ENCODE data around the gene CRACR2A. TPM values are rescaled to one million over a fixed set of nuclear protein-coding genes. Genes with fewer than 3 reads are reported as not detected.

The CRACR2A gene
- total and polyA plus RNA-seq, 10 of the 15 experiments (the other 5 are each of a cell fraction or from before 2014, with no cell fraction given), result 2.1 to 18.0 (median 13.2) TPM

DNA sequence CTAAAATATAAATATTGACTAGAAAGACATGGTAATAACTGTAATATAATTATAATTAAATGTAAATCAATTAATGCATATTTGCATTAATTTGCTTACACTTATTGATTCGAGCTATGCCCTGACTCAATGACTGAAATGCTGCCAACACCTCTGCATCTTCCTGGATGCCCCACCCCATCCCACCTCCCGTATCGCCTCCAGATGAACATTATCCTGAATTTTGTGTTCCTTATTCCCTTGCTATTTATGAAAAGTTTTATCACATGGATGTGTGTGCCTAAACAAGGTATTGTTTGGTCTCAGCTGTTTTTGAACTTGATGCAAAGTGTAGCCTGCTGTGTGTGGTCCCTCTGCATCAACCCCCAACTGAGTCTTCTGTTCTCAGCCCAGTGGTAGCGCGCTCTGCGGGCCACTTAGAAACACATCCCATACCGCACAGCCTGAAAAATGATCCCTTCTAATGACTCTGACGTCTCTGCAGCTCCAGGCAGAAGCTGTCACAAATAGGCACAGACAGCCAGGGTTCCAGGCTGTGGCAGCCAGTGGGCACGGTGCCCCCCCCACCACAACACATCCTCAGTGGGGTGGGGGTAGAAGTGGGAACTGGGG is 165.4 kb downstream of the CRACR2A start:
- SMC1A ChIA-PET (ENCODE audit: uncharacterized antibody, unreplicated experiment), result no interaction called here
- no peak for FAIRE-seq
- Histone ChIP-seq H3K9me3 (replicated peaks; ENCODE audit: control insufficient read depth, insufficient read depth, low read length) (no peaks in the 10 kb centered on the region), H3K36me3 (ENCODE audit: control insufficient read depth in 2 of 2, insufficient read depth in 2 of 2, low read length in 1 of 2) (no peaks in the 10 kb centered on the region), H4K20me1 (ENCODE audit: control insufficient read depth, insufficient read depth) (no peaks in the 10 kb centered on the region), H3K27me3 (replicated peaks in 1 of 2; ENCODE audit: control insufficient read depth in 2 of 2, insufficient read depth in 2 of 2, low read length in 1 of 2) (no peaks in the 10 kb centered on the region; a peak in 1 of 4 replicates), H3K9ac (ENCODE audit: control insufficient read depth, insufficient read depth, low read length) (no peak overlapping the region), H2AFZ (ENCODE audit: control insufficient read depth, low read depth, low read length) (no peak overlapping the region), H3K27ac (ENCODE audit: control insufficient read depth, insufficient read depth) (no peak overlapping the region), H3K79me2 (ENCODE audit: control insufficient read depth, insufficient read depth, low read length) (no peaks in the 10 kb centered on the region), H3K4me3 (no peak overlapping the region), H3K4me1 (ENCODE audit: control insufficient read depth, insufficient read depth, low read length) (no peaks in the 10 kb centered on the region), H3K4me2 (ENCODE audit: control insufficient read depth, insufficient read depth) (no peak overlapping the region)
- RAD21 ChIA-PET (ENCODE audit: unreplicated experiment), result no interaction called here
- WGBS (ENCODE audit: insufficient coverage, insufficient replicate concordance, low lambda C conversion rate, missing lambda C conversion rate), result 56% methylated on average over 9 of the region's 9 CpGs
- CTCF ChIA-PET, result no interaction called here
- in situ Hi-C loops (cut with MboI), result no loop called here
- POLR2A ChIA-PET, result no interaction called here
- no peak for TF ChIP-seq NR2C2 (IDR thresholded peaks at IDR 0.05; ENCODE audit: borderline replicate concordance, control insufficient read depth, insufficient read length, low read depth)
- no peak for TF ChIP-seq WRNIP1 (IDR thresholded peaks at IDR 0.05; ENCODE audit: borderline replicate concordance, low read depth, low read length)
- no peak for TF ChIP-seq EZH2 (IDR thresholded peaks at IDR 0.05; ENCODE audit: borderline replicate concordance, control insufficient read depth, low read depth, low read length)
- ATAC-seq, result no peak
- intact Hi-C loops (cut with micrococcal nuclease; ENCODE audit: unreplicated experiment), result no loop called here
- no TSS peak for BruUV-seq (replicated peaks)
- no peak for DNase-seq (ENCODE audit: low read depth, low spot score)

DNA sequence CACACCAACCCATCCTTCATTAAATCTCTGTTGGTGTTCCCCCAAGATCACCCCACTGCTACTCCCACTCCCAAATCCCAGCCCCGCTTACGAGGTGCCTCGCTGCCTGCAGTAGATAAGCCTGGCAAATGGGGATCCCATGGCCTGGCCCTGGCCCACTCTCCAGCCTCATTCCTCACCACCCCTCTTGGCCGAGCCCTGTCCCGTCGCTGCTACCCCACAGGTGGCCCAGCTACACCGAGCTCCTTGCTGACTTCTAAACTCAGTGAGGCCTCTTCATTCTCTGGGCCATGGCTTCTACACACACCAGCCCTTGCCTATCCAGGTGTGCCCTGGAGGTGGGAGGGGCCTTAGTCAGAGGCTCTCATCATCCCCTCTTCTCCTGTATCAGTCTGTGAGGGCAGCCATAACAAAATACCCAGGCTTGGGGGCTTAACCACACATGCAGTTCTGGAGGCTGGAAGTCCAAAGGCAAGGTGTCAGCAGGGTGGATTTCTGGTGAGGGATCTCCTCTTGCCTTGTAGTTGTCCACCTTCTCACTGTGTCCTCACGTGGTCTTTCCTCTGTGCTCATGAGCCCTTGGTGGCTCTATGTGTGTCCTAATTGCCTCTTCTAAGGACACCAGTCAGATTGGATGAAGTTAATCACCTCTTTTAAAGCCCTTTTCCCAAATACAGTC is 169.1 kb downstream of the CRACR2A start:
- in situ Hi-C loops (cut with MboI), result no loop called here
- BruUV-seq (replicated peaks), result no TSS peak
- CTCF ChIA-PET, result no interaction called here
- TF ChIP-seq, protein P1, sequence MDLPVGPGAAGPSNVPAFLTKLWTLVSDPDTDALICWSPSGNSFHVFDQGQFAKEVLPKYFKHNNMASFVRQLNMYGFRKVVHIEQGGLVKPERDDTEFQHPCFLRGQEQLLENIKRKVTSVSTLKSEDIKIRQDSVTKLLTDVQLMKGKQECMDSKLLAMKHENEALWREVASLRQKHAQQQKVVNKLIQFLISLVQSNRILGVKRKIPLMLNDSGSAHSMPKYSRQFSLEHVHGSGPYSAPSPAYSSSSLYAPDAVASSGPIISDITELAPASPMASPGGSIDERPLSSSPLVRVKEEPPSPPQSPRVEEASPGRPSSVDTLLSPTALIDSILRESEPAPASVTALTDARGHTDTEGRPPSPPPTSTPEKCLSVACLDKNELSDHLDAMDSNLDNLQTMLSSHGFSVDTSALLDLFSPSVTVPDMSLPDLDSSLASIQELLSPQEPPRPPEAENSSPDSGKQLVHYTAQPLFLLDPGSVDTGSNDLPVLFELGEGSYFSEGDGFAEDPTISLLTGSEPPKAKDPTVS (IDR thresholded peaks at IDR 0.05; ENCODE audit: low read depth, low read length), result no peak
- TF ChIP-seq, protein P2, sequence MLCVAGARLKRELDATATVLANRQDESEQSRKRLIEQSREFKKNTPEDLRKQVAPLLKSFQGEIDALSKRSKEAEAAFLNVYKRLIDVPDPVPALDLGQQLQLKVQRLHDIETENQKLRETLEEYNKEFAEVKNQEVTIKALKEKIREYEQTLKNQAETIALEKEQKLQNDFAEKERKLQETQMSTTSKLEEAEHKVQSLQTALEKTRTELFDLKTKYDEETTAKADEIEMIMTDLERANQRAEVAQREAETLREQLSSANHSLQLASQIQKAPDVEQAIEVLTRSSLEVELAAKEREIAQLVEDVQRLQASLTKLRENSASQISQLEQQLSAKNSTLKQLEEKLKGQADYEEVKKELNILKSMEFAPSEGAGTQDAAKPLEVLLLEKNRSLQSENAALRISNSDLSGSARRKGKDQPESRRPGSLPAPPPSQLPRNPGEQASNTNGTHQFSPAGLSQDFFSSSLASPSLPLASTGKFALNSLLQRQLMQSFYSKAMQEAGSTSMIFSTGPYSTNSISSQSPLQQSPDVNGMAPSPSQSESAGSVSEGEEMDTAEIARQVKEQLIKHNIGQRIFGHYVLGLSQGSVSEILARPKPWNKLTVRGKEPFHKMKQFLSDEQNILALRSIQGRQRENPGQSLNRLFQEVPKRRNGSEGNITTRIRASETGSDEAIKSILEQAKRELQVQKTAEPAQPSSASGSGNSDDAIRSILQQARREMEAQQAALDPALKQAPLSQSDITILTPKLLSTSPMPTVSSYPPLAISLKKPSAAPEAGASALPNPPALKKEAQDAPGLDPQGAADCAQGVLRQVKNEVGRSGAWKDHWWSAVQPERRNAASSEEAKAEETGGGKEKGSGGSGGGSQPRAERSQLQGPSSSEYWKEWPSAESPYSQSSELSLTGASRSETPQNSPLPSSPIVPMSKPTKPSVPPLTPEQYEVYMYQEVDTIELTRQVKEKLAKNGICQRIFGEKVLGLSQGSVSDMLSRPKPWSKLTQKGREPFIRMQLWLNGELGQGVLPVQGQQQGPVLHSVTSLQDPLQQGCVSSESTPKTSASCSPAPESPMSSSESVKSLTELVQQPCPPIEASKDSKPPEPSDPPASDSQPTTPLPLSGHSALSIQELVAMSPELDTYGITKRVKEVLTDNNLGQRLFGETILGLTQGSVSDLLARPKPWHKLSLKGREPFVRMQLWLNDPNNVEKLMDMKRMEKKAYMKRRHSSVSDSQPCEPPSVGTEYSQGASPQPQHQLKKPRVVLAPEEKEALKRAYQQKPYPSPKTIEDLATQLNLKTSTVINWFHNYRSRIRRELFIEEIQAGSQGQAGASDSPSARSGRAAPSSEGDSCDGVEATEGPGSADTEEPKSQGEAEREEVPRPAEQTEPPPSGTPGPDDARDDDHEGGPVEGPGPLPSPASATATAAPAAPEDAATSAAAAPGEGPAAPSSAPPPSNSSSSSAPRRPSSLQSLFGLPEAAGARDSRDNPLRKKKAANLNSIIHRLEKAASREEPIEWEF (IDR thresholded peaks at IDR 0.05; ENCODE audit: insufficient replicate concordance, low read depth, low read length), result no peak
- TF ChIP-seq, protein P3, sequence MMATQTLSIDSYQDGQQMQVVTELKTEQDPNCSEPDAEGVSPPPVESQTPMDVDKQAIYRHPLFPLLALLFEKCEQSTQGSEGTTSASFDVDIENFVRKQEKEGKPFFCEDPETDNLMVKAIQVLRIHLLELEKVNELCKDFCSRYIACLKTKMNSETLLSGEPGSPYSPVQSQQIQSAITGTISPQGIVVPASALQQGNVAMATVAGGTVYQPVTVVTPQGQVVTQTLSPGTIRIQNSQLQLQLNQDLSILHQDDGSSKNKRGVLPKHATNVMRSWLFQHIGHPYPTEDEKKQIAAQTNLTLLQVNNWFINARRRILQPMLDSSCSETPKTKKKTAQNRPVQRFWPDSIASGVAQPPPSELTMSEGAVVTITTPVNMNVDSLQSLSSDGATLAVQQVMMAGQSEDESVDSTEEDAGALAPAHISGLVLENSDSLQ (IDR thresholded peaks at IDR 0.05), result no peak

More for the DNA sequence above, 169.1 kb downstream of the CRACR2A start:
- no peak overlapping the region for H3K4me3 ChIP-seq
- intact Hi-C loops (cut with micrococcal nuclease; ENCODE audit: unreplicated experiment), result no loop called here
- H3K4me1 ChIP-seq (ENCODE audit: control insufficient read depth, insufficient read depth, low read length), result no peaks in the 10 kb centered on the region
- no peaks in the 10 kb centered on the region for H4K20me1 ChIP-seq (ENCODE audit: control insufficient read depth, insufficient read depth)
- ChIA-PET SMC1A (ENCODE audit: uncharacterized antibody, unreplicated experiment) (no interaction called here), RAD21 (ENCODE audit: unreplicated experiment) (no interaction called here), POLR2A (no interaction called here)
- no peak overlapping the region for H2AFZ ChIP-seq (ENCODE audit: control insufficient read depth, low read depth, low read length)
- H3K27me3 ChIP-seq (replicated peaks in 1 of 2; ENCODE audit: control insufficient read depth in 2 of 2, insufficient read depth in 2 of 2, low read length in 1 of 2), result no peaks in the 10 kb centered on the region
- no peaks in the 10 kb centered on the region for H3K9me3 ChIP-seq (replicated peaks; ENCODE audit: control insufficient read depth, insufficient read depth, low read length)
- H3K36me3 ChIP-seq (ENCODE audit: control insufficient read depth in 2 of 2, insufficient read depth in 2 of 2, low read length in 1 of 2), result no peaks in the 10 kb centered on the region
- WGBS (ENCODE audit: insufficient coverage, insufficient replicate concordance, low lambda C conversion rate, missing lambda C conversion rate), result 20% methylated on average over 8 of the region's 8 CpGs
- DNase-seq (ENCODE audit: low read depth, low spot score), result no peak
- H3K79me2 ChIP-seq (ENCODE audit: control insufficient read depth, insufficient read depth, low read length), result no peaks in the 10 kb centered on the region
- H3K9ac ChIP-seq (ENCODE audit: control insufficient read depth, insufficient read depth, low read length), result no peak overlapping the region
- no peak overlapping the region for H3K4me2 ChIP-seq (ENCODE audit: control insufficient read depth, insufficient read depth)
- no peak for FAIRE-seq
- no peak for ATAC-seq
- H3K27ac ChIP-seq (ENCODE audit: control insufficient read depth, insufficient read depth), result no peak overlapping the region

Data from GM12878 (cell line).